Gastroesophageal sphincter (tissue), 4 donors: ENCODE data around the gene DHCR24. TPM values are rescaled to one million over a fixed set of nuclear protein-coding genes. Genes with fewer than 3 reads are reported as not detected.
A peak's percentile ranks its signal among the peaks of the same experiment; 100 is the strongest.

Experiments
- ATAC-seq: fragments of 150-250 bp; one replicate; pipeline ENCODE4 v1.9.1; 2016; ENCODE audit warnings: mild to moderate bottlenecking, moderate library complexity
- H3K27ac ChIP-seq, 4 donors: fragments of 200-600 bp; sonication (generic) in 3 of 4; 1 replicate in 3 of 4; 2 replicates in 1 of 4; pipeline ENCODE4 v1.5.1; 2016 to 2019
- H3K27me3 ChIP-seq: fragments of 200-600 bp; sonication (generic); one replicate; pipeline ENCODE4 v1.5.1; 2019
- H3K36me3 ChIP-seq, 2 donors: fragments of 200-600 bp; sonication (generic); one replicate each; pipeline ENCODE4 v1.5.1; 2019; ENCODE audit warnings: control low read depth in 1 of 2
- H3K4me1 ChIP-seq, 3 donors: fragments of 200-600 bp; sonication (generic); 1 replicate in 2 of 3; 2 replicates in 1 of 3; pipeline ENCODE4 v1.5.1; 2016 to 2019; ENCODE audit warnings: control low read depth in 2 of 3
- H3K4me3 ChIP-seq, 2 donors: fragments of 200-600 bp; sonication (generic); one replicate each; pipeline ENCODE4 v1.5.1; 2019; ENCODE audit warnings: mild to moderate bottlenecking in 1 of 2, moderate library complexity in 1 of 2
- H3K9me3 ChIP-seq, 3 donors: fragments of 200-600 bp; sonication (generic); one replicate each; pipeline ENCODE4 v1.5.1; 2017 to 2019; ENCODE audit warnings: control low read depth in 2 of 3
- CTCF ChIP-seq, 4 experiments: fragments of 200-600 bp in 2 of 4; fragments of 450-650 bp in 2 of 4; sonication (generic) in 1 of 4; IDR thresholded peaks; one replicate each; pipeline ENCODE4 v1.5.1; 2017 to 2019; ENCODE audit warnings: antibody characterized with exemption in 4 of 4, mild to moderate bottlenecking in 2 of 4, moderate library complexity in 2 of 4
- EP300 ChIP-seq: sonication (generic); formaldehyde crosslinking; IDR thresholded peaks from one replicate; pipeline ENCODE4 v1.6.1; 2017; ENCODE audit warnings: antibody characterized with exemption, mild to moderate bottlenecking
- POLR2A ChIP-seq, 2 donors: fragments of 450-650 bp; IDR thresholded peaks; one replicate each; pipeline ENCODE4 v1.6.1; 2017; ENCODE audit warnings: antibody characterized with exemption in 2 of 2, mild to moderate bottlenecking in 2 of 2, moderate library complexity in 1 of 2
- POLR2AphosphoS5 ChIP-seq: sonication (generic); formaldehyde crosslinking; IDR thresholded peaks from one replicate; pipeline ENCODE4 v1.6.1; 2017; ENCODE audit warnings: antibody characterized with exemption
- WGBS, 2 donors: methylation state at CpG; one replicate each; pipeline ENCODE4 v1.1.5; 2018; ENCODE audit warnings: low coverage in 1 of 2; 5-methylcytosine and 5-hydroxymethylcytosine counted together
- total RNA-seq, 4 donors: library from RNA; depleted of rRNA; stranded (reverse); fragments of >200 nt; gene quantifications; one replicate each; pipeline ENCODE4 v1.1.0, GENCODE V29; 2016

Gene DHCR24
- total RNA-seq, 4 donors from 2014 or later, result 7.9 to 31.9 (median 15.9) TPM

DNA sequence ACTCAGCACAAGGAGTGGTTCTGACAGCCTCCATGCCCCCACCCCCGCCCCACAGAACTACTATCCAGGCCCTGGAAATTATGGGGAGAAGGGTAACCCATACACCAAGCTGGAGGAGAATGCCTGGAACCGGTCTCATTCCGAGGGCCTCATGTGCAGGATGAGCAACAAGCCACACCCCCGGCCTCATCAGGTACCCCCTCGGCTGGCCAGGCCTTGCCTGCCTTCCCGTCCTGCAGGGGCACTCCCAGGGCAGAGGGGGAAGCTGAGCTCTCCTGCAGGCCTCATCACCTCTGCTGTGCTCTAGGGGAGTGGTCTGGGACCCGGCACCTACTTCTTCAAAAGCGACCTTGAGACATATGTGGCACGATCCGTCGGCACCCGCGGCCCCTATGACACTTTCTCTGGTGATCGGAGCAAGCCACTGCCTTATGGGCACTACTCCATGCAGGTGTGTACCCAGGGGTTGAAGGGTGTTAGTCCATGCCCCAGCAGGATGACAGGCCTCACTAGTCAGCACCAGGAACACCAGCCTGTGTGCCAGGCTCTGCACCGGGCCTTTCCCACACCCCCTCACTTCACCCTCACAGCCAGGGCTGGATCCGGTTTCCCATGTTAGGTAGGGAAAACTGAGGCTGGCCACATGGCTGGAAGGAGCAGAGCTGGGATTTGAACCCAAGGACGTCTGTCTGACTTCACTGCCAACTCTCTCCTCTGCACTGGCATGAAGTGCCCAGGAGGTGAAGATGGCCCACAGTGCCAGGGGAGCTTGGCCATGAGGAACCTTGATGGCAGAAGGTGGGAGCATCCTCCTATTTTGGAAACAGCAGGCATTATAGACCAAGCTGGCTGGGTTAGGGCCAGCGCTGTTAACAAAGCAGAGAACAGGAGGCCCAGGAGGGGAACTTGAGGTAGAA lies 75.0 kb downstream of the DHCR24 start:
- H3K4me3 ChIP-seq, result no peak overlapping the region
- no peaks in the 10 kb centered on the region for H3K27me3 ChIP-seq
- ATAC-seq, result no peak
- H3K9me3 ChIP-seq, result no peaks in the 10 kb centered on the region
- TF ChIP-seq CTCF (IDR thresholded peaks at IDR 0.05) (no peak), POLR2AphosphoS5 (no peak), EP300 (no peak), POLR2A (IDR thresholded peaks at IDR 0.05) (no peak)
- H3K27ac ChIP-seq, result no peak overlapping the region
- H3K4me1 ChIP-seq, result no peaks in the 10 kb centered on the region
- no peaks in the 10 kb centered on the region for H3K36me3 ChIP-seq
- whole genome bisulfite sequencing, 2 donors, result 56 to 60% methylated on average over 1 to 2 of the region's 18 CpGs

- Histone ChIP-seq H3K4me3 (no peak overlapping the region), H3K4me1 (no peaks in the 10 kb centered on the region), H3K9me3 (no peaks in the 10 kb centered on the region), H3K36me3 (no peaks in the 10 kb centered on the region), H3K27ac (no peak overlapping the region), H3K27me3 (peaks cover under 1% of the 10 kb centered on the region)
- no peak for TF ChIP-seq CTCF (IDR thresholded peaks at IDR 0.05)
- TF ChIP-seq POLR2AphosphoS5, result no peak
- no peak for TF ChIP-seq EP300
- no peak for TF ChIP-seq POLR2A (IDR thresholded peaks at IDR 0.05)
- 100% methylated on average over 1 of the region's 5 CpGs; no CpG with 5 or more reads in 1 of the 2 donors for WGBS, 2 donors
- no peak for ATAC-seq
Measured at GRCh38 chr1:54811066-54811465, 75.9 kb downstream of the DHCR24 start.

GRCh38 chr1:54810153-54810942 lies 76.6 kb downstream of the DHCR24 start:
- TF ChIP-seq POLR2A (IDR thresholded peaks at IDR 0.05) (no peak), CTCF (IDR thresholded peaks at IDR 0.05) (peak in 3 of 4 experiments; percentile 70 to 87 (median 80)), POLR2AphosphoS5 (no peak), EP300 (no peak)
- peaks cover 6% of the 10 kb centered on the region for H3K27me3 ChIP-seq
- H3K4me3 ChIP-seq, result no peak overlapping the region
- no peaks in the 10 kb centered on the region for H3K4me1 ChIP-seq
- H3K36me3 ChIP-seq, result no peaks in the 10 kb centered on the region
- no peak overlapping the region for H3K27ac ChIP-seq
- peak; percentile 67 for ATAC-seq
- H3K9me3 ChIP-seq, result no peaks in the 10 kb centered on the region
- 43 to 68% methylated on average over 3 to 8 of the region's 13 CpGs for WGBS, 2 donors

DNA sequence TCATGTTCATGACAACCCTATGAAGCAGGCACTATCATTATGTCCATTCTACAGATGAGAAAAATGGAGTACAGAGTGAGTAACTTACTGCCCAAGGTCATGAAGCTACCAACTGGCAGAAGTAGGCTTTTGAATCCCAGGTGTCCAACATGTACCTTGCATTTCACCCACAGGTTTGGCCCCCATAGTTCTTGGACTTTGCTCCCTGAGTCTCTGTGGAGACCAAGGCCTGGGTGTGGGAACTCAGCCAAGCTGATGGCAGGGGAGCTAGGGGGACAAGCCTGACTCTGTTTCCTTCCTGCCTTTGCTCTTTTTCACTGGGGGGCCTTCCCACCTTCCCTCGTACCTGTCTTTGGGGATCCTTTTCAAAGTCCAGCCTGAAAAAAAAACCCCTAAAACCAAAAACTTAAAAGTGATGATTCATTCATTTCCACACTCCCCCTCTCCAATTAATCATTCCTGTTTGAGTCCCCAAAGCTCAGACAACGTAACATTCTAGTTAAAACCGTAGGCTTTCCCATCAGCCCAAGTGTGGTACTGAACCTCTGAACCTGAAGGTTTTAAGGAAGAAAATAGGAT lies 77.4 kb downstream of the DHCR24 start:
- Histone ChIP-seq H3K27me3 (peaks cover 14% of the 10 kb centered on the region), H3K4me1 (no peaks in the 10 kb centered on the region), H3K9me3 (no peaks in the 10 kb centered on the region), H3K4me3 (no peak overlapping the region), H3K27ac (no peak overlapping the region), H3K36me3 (no peaks in the 10 kb centered on the region)
- no peak for ATAC-seq
- 36 to 60% methylated on average over 1 to 3 of the region's 3 CpGs for WGBS, 2 donors
- TF ChIP-seq POLR2A (IDR thresholded peaks at IDR 0.05) (no peak), EP300 (no peak), POLR2AphosphoS5 (no peak), CTCF (IDR thresholded peaks at IDR 0.05) (no peak)
